ENCODE data around the gene SPI1.
"Not testable (repeated sequence)": the region's sequence is repeated elsewhere in the genome, so short reads cannot be mapped to it uniquely, and the experiment has no call there.

Gene SPI1

GRCh38 chr11:47337229-47337924 lies 41.0 kb downstream of the SPI1 start:
- no peak for DNase-seq

DNA sequence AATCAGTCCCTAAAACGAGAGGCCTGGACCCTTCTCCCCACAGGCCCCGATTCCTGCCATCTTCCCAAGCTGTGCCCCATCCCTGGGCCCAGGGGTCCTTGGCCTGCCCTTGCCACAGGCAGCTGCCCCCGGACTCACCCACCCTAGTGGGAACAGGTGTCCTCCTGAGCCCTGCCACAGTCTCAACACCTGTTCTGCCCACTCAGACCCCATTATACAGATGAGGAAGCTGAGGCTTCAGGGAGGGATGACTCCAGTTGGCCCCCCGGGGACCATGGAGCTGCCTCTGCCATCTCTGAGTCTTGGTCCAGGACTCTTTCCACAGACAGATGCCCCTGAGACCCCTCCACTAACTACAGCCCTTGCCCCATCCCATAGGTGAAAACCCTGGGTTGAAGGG lies 41.8 kb downstream of the SPI1 start:
- no peak for DNase-seq

GRCh38 chr11:47335733-47336132 lies 42.6 kb downstream of the SPI1 start:
- no peak for DNase-seq

GRCh38 chr11:47334699-47335411 lies 43.5 kb downstream of the SPI1 start:
- DNase-seq, result not testable (repeated sequence)

DNA sequence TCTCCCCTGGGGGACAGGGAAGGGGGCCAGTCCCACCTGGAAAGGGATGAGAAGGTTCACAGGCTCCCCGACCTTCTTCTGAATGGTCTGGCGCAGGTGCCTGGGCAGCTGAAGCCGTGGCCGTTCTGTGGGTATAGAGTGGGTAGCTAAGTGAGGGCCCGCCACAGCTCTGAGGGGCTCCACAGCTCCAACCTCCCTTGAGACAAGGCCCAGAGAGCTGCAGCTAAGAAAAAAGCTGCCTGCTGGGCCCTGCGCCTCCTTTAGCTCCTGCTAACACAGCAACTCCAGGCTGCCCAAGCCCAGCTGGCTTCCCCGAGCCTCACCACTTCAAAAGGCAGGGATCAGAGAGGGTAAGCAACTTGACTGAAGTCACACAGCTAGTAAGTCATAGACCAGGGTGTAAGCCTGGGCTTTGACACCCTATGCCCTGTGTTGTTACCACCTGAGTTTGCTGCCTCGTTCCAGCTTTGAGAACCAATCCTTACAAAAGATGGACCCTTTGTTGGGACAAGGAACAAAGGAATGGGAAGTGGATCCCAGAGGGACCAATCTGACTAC lies 44.4 kb downstream of the SPI1 start:
- no peak for DNase-seq

GRCh38 chr11:47333526-47333845 lies 44.9 kb downstream of the SPI1 start:
- no peak for DNase-seq

DNA sequence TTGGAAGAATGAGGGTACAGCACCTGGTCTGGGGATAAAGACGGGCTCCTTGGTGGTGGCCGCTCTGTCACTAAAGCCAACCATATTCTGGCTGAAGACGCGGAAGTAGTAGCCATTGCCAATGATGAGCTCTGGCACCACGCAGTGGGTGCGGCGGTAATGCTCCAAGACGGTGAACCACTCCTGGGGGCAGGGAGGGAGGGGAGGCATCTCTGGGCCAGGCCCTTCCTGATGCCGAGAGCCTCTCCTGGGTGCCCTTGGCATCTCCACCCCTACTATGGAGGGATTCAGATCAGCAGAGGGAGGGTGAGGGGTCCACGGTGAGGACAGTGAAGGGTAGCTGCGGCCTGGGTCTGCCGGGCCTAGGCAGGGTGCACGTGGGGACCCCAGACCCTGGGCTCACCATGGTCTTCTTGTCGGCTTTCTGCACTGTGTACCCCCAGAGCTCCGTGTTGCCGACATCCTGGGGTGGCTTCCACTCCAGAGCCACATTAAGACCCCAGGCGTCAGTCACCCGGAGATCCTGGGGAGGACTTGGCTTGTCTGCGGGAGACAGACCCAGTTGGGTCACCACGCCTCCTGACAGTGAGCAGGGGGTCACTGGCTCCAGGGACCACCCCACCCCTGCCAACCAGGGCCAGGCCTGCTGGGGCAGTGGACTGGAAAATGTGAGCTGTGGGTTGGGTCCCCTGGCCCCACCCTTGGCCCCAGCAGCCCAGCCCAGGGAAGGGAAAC lies 45.4 kb downstream of the SPI1 start:
- no peak for DNase-seq

- DNase-seq, result no peak
These were observed 46.0 kb downstream of the SPI1 start for GRCh38 chr11:47332303-47332711.

DNA sequence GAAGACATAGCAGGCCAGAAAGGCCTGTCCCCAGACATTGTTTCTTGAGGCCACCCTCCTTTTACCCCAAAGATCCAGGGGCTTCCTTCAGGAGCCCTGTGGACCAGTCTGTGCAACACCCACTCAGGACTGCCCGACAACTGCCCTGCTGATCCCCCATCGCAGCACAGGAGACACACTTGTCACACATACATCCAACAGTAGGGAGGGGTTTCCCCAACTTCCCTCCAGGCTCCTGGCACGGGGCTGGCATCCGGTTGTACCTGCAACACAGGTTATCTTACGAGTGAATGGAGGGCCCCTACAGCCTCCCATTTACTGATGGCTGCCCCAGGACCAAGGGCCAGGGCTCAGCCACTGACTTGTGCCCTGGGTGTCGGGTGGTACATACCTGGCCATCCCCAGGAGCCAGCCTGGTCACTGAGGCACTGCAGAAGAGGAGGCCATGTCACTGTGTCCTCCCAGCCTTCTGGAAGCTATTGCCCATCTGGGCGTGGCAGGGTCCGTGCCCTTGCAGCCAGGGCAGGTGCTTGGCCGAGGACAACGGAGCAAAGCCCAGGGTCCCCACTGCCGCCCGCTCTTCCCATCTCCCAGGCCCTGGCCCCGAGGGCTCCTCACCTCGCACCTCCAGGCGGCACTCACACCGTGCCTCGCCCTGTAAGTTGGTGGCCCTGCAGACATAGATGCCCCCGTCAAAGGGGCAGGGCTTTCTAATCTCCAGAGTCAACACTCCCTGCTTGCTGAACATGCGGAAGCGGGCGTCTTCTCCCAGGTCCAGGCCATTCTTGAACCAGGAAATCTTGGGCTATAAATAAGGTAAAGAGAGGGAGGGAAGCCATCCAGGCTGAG lies 46.7 kb downstream of the SPI1 start:
- no peak for DNase-seq

- no peak for DNase-seq
These were observed 48.1 kb downstream of the SPI1 start for GRCh38 chr11:47329987-47330931.

GRCh38 chr11:47329431-47329986 lies 48.8 kb downstream of the SPI1 start:
- no peak for DNase-seq

DNA sequence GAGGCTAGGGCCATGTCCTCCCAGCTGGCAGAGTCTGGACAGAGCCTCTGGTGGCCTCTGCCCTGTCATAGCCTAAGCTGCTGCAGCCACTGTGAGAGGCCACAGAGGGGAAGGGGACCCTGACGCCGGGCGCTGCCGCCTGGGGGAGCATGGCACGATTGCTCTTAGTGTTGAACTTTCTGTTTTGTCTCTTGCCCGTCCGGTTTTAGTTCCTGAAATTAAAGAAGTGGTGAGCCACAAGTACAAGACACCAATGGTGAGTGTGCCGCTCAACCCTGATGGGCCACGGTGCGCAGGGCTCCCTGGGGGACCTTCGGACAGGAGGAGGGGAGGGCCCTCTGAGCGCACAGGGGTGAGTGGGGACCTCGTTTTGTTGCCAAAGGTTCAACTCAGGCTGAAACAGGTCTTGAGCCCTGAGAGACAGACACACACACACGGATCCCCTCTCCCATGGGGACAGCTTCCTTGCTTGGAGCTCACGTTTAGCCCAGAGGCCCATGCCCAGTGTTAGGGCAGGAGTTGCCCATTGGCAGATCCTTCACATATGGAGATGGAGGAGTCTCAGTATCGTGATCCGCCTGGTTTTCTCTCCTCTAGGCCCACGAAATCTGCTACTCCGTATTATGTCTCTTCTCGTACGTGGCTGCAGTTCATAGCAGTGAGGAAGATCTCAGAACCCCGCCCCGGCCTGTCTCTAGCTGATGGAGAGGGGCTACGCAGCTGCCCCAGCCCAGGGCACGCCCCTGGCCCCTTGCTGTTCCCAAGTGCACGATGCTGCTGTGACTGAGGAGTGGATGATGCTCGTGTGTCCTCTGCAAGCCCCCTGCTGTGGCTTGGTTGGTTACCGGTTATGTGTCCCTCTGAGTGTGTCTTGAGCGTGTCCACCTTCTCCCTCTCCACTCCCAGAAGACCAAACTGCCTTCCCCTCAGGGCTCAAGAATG lies 49.6 kb downstream of the SPI1 start:
- DNase-seq, result no peak

- no peak for DNase-seq
These were observed 50.4 kb downstream of the SPI1 start for GRCh38 chr11:47327949-47328348.

DNA sequence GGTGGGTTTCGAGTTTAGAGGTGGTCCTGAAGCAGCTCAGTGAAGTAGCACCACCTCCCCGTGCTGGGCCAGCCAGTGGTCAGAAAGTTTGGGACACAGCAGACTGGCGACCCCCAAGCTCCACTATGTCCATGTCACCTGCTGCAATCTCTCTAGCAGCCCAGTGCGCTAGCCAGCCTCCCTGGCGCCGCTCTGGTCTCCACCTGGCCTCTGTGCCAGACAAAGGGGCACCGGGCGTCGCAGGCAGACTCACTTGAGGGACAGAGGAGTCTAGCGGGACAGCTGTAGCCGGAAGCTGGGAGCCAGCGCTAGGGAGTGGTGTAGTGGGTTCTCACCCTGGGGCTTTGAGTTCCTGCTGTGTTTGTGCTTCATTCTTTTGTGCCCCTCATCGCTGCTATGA lies 51.3 kb downstream of the SPI1 start:
- DNase-seq, result no peak

DNA sequence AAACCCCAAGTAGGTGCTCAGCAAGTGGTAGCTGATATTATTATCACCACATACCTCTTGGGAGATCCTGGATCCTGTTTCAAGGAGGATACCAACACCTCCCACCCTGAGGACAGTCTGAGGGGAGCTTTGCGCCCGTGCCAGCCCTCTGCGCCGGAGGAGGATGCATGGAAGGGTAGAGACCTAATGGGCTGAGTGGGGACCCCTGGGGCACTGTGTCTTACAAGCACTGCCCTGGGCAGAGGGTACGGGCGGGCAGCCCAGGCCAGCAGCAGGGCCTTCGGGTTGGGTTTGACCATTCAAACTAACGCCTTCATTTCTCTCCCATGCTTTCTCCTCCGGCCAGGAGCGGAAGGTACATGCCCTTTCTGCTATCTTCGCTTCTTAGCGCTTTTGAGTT lies 52.1 kb downstream of the SPI1 start:
- DNase-seq, result no peak

GRCh38 chr11:47325271-47326041 lies 52.9 kb downstream of the SPI1 start:
- DNase-seq, result no peak

DNA sequence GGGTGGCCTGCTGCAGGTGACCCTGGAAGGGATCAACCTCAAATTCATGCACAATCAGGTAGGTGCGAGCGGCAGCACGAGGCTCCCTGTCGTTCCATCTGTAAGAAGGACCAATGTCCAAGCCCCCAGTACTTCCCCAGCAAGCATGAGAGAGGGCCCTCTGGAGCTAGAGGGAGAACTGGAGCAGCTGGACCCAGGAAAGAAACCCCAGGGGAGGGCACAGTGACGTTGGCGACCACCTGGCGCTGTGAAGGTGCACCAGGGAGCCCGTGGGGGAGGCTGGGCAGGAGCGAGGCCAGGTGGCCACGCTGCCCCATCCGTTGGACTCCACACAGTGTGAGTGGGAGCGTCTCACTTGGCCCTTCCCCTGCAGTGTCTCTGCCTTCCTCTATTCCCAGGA lies 53.8 kb downstream of the SPI1 start:
- no peak for DNase-seq

- no peak for DNase-seq
These were observed 60.2 kb downstream of the SPI1 start for GRCh38 chr11:47318166-47318565.

- DNase-seq, result no peak
These were observed 61.1 kb downstream of the SPI1 start for GRCh38 chr11:47317064-47317828.
